HG03066 (cell line): ENCODE results near the gene MSANTD3.

Source experiments
- ATAC-seq: cut with Tn5 transposase; IDR thresholded peaks from one replicate; pipeline ENCODE4 v1.9.1; 2021; ENCODE audit warnings: low read depth; ENCODE audit not compliant: unreplicated experiment

Gene MSANTD3

GRCh38 chr9:100465274-100465673, 38.3 kb downstream of the MSANTD3 start:
- no peak for ATAC-seq

- no peak for ATAC-seq
Observed at GRCh38 chr9:100465761-100466160, 38.8 kb downstream of the MSANTD3 start.

GRCh38 chr9:100466171-100466828, 39.4 kb downstream of the MSANTD3 start:
- ATAC-seq = no peak

GRCh38 chr9:100466829-100467221, 39.9 kb downstream of the MSANTD3 start:
- peak; percentile 63 for ATAC-seq

GRCh38 chr9:100468041-100468440, 41.1 kb downstream of the MSANTD3 start:
- no peak for ATAC-seq

- ATAC-seq = no peak
Observed at GRCh38 chr9:100472268-100472667, 45.3 kb downstream of the MSANTD3 start.

- peak; percentile 42 for ATAC-seq
Observed at GRCh38 chr9:100472788-100473275, 45.9 kb downstream of the MSANTD3 start, which contains the start of gene TMEFF1. TMEFF1 (plus strand) TSS chr9:100473149; CDS start chr9:100473545, 396 bp downstream.

- ATAC-seq = peak; percentile 60
Observed at GRCh38 chr9:100473276-100474081, 46.5 kb downstream of the MSANTD3 start.

GRCh38 chr9:100474082-100474923, 47.4 kb downstream of the MSANTD3 start:
- ATAC-seq = no peak

- ATAC-seq = no peak
Observed at GRCh38 chr9:100474924-100475276, 48.0 kb downstream of the MSANTD3 start.

GRCh38 chr9:100477241-100477640, 50.3 kb downstream of the MSANTD3 start:
- no peak for ATAC-seq

- ATAC-seq = no peak
Observed at GRCh38 chr9:100478192-100478591, 51.2 kb downstream of the MSANTD3 start.

- ATAC-seq = no peak
Observed at GRCh38 chr9:100479820-100480219, 52.9 kb downstream of the MSANTD3 start.

GRCh38 chr9:100485196-100485595, 58.3 kb downstream of the MSANTD3 start:
- ATAC-seq = no peak

GRCh38 chr9:100486479-100487176, 59.7 kb downstream of the MSANTD3 start:
- ATAC-seq = no peak

- ATAC-seq = no peak
Observed at GRCh38 chr9:100488177-100488576, 61.2 kb downstream of the MSANTD3 start.

- ATAC-seq = no peak
Observed at GRCh38 chr9:100489836-100490235, 62.9 kb downstream of the MSANTD3 start.

- ATAC-seq = no peak
Observed at GRCh38 chr9:100492952-100493351, 66.0 kb downstream of the MSANTD3 start.

- no peak for ATAC-seq
Observed at GRCh38 chr9:100498592-100498991, 71.6 kb downstream of the MSANTD3 start.

- no peak for ATAC-seq
Observed at GRCh38 chr9:100499460-100499859, 72.5 kb downstream of the MSANTD3 start.
